ENCODE measurements around the gene SLAMF1.

DNA sequence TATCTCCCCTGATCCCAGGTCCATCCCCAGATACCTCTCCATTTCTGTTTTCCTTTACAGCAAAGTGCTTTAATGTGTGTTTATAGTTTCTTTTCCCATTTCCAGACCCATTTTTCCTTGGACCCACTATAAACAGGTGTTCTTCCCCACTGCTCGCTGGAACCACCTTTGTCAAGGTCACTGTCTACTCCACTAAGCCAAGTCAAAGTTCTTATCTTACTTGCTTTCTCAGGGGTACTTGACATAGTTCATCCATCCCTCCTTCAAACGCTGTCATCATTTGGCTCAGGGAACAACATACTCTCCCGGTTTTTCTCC, 8.3 kb downstream of the SLAMF1 start:
- TF ChIP-seq REST (IDR thresholded peaks at IDR 0.05; ENCODE audit: unreplicated experiment) = no peak
- no peak for TF ChIP-seq EZH2 (IDR thresholded peaks at IDR 0.05; ENCODE audit: low read depth, unreplicated experiment)
- TF ChIP-seq, protein P1, sequence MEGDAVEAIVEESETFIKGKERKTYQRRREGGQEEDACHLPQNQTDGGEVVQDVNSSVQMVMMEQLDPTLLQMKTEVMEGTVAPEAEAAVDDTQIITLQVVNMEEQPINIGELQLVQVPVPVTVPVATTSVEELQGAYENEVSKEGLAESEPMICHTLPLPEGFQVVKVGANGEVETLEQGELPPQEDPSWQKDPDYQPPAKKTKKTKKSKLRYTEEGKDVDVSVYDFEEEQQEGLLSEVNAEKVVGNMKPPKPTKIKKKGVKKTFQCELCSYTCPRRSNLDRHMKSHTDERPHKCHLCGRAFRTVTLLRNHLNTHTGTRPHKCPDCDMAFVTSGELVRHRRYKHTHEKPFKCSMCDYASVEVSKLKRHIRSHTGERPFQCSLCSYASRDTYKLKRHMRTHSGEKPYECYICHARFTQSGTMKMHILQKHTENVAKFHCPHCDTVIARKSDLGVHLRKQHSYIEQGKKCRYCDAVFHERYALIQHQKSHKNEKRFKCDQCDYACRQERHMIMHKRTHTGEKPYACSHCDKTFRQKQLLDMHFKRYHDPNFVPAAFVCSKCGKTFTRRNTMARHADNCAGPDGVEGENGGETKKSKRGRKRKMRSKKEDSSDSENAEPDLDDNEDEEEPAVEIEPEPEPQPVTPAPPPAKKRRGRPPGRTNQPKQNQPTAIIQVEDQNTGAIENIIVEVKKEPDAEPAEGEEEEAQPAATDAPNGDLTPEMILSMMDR (conservative IDR thresholded peaks at IDR 0.05; ENCODE audit: low read depth in 2 of 2) = no peak
- TF ChIP-seq POLR2AphosphoS5 (IDR thresholded peaks at IDR 0.05; ENCODE audit: low read depth) = no peak
- TF ChIP-seq JUNB (IDR thresholded peaks at IDR 0.05; ENCODE audit: unreplicated experiment) = no peak
- TF ChIP-seq, protein P2, sequence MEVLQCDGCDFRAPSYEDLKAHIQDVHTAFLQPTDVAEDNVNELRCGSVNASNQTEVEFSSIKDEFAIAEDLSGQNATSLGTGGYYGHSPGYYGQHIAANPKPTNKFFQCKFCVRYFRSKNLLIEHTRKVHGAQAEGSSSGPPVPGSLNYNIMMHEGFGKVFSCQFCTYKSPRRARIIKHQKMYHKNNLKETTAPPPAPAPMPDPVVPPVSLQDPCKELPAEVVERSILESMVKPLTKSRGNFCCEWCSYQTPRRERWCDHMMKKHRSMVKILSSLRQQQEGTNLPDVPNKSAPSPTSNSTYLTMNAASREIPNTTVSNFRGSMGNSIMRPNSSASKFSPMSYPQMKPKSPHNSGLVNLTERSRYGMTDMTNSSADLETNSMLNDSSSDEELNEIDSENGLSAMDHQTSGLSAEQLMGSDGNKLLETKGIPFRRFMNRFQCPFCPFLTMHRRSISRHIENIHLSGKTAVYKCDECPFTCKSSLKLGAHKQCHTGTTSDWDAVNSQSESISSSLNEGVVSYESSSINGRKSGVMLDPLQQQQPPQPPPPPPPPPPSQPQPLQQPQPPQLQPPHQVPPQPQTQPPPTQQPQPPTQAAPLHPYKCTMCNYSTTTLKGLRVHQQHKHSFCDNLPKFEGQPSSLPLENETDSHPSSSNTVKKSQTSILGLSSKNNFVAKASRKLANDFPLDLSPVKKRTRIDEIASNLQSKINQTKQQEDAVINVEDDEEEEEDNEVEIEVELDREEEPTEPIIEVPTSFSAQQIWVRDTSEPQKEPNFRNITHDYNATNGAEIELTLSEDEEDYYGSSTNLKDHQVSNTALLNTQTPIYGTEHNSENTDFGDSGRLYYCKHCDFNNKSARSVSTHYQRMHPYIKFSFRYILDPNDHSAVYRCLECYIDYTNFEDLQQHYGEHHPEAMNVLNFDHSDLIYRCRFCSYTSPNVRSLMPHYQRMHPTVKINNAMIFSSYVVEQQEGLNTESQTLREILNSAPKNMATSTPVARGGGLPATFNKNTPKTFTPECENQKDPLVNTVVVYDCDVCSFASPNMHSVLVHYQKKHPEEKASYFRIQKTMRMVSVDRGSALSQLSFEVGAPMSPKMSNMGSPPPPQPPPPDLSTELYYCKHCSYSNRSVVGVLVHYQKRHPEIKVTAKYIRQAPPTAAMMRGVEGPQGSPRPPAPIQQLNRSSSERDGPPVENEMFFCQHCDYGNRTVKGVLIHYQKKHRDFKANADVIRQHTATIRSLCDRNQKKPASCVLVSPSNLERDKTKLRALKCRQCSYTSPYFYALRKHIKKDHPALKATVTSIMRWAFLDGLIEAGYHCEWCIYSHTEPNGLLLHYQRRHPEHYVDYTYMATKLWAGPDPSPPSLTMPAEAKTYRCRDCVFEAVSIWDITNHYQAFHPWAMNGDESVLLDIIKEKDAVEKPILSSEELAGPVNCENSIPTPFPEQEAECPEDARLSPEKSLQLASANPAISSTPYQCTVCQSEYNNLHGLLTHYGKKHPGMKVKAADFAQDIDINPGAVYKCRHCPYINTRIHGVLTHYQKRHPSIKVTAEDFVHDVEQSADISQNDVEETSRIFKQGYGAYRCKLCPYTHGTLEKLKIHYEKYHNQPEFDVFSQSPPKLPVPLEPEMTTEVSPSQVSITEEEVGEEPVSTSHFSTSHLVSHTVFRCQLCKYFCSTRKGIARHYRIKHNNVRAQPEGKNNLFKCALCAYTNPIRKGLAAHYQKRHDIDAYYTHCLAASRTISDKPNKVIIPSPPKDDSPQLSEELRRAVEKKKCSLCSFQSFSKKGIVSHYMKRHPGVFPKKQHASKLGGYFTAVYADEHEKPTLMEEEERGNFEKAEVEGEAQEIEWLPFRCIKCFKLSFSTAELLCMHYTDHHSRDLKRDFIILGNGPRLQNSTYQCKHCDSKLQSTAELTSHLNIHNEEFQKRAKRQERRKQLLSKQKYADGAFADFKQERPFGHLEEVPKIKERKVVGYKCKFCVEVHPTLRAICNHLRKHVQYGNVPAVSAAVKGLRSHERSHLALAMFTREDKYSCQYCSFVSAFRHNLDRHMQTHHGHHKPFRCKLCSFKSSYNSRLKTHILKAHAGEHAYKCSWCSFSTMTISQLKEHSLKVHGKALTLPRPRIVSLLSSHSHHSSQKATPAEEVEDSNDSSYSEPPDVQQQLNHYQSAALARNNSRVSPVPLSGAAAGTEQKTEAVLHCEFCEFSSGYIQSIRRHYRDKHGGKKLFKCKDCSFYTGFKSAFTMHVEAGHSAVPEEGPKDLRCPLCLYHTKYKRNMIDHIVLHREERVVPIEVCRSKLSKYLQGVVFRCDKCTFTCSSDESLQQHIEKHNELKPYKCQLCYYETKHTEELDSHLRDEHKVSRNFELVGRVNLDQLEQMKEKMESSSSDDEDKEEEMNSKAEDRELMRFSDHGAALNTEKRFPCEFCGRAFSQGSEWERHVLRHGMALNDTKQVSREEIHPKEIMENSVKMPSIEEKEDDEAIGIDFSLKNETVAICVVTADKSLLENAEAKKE (CRISPR knock-in tag; IDR thresholded peaks at IDR 0.05) = no peak
- no peak for TF ChIP-seq EZH2phosphoT487 (IDR thresholded peaks at IDR 0.05; ENCODE audit: unreplicated experiment)
- TF ChIP-seq CREB1 (CRISPR knock-in tag; IDR thresholded peaks at IDR 0.05; ENCODE audit: low read depth) = no peak
- TF ChIP-seq ZNF114 (CRISPR knock-in tag; IDR thresholded peaks at IDR 0.05) = no peak
- TF ChIP-seq NANOG (IDR thresholded peaks at IDR 0.05; ENCODE audit: borderline replicate concordance) = no peak

Measured in GM23338 (cell line).